ENCODE data around the gene KCND3. TPM values are rescaled to one million over a fixed set of nuclear protein-coding genes. Genes with fewer than 3 reads are reported as not detected.
A peak's percentile ranks its signal among the peaks of the same experiment; 100 is the strongest.

The KCND3 gene
- not detected for polyA plus RNA-seq

DNA sequence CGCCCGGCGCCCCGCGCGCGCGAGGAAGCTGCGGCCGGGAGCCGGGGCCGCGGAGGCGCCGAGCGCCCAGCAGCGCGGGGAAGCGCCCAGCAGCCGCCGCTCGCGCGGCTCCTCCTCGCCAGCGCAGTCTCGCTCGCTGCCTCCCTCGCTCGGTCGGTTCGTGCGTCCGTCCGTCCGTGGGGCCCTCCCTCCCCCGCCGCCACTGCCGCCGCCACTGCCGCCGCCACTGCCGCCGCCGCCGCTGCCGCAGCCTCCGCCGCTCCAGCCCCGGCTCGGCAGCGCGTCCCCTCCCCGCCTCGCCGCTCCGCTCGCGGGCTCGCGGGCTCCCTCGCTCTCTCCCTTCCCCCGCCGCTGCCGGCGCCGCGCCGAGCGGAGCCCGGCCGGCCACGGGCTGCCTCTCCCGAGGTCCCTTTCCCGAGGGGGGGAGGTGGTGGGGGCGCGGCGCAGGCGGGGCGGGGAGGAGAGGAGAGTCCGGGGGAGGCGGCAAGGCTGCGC, at the start of gene KCND3:
TSS of gene KCND3 (minus strand) at position 138 of the 495 bp plus-strand sequence.
- no peaks in the 10 kb centered on the region for H3K36me3 Mint-ChIP-seq
- H3K27me3 Mint-ChIP-seq: peaks cover 51% of the 10 kb centered on the region
- peaks cover 0 to 14% (median 10%) of the 10 kb centered on the region in 3 donors for H3K4me1 Mint-ChIP-seq
- H3K9me3 Mint-ChIP-seq: no peaks in the 10 kb centered on the region
- peak within 1 kb of the TSS; percentile 69 to 85 (median 82) for H3K4me3 Mint-ChIP-seq
- no peak within 1 kb of the TSS for H3K27ac Mint-ChIP-seq

- Mint-ChIP-seq H3K9me3 (no peaks in the 10 kb centered on the region), H3K27ac (no peak overlapping the region), H3K4me1 (no peaks in the 10 kb centered on the region), H3K4me3 (no peak overlapping the region), H3K36me3 (no peaks in the 10 kb centered on the region), H3K27me3 (peaks cover 10% of the 10 kb centered on the region)
Measured at GRCh38 chr1:112034277-112034676, 44.8 kb upstream of the KCND3 start.

DNA sequence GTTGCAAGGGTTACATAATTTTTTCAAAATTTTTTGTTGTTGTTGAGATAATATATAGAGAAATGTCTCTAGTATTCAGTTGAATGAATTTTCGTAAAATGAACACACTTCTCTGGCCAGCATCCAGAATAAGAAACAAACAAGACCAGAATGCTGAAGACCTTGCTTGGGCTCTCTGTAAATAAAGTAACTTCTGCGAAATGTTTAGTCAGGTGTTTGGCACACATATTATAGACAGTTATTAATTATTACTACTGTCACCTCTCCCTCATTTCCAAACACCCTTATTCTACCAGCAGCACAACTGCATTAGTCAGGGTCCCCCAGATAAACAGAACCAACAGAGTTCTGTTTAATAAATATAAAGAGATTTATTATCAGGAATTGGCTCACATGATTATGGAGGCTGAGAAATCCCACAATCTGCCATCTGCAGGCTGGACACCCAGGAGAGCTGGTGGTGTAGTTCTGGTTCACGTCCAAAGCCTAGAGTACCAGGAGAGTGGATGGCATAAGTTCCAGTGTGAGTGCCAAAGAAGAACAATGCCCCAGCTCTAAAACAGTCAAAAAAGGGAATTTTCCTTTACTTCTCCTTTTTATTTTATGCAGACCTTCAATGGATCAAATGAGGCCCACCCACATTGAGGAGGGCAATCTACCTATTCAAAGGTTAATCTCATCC, 44.1 kb upstream of the KCND3 start:
- Mint-ChIP-seq H3K9me3 (no peaks in the 10 kb centered on the region), H3K36me3 (no peaks in the 10 kb centered on the region), H3K27me3 (peaks cover 10% of the 10 kb centered on the region), H3K4me3 (no peak overlapping the region), H3K4me1 (no peaks in the 10 kb centered on the region), H3K27ac (no peak overlapping the region)

- Mint-ChIP-seq H3K27ac (no peak overlapping the region), H3K4me3 (no peak overlapping the region), H3K9me3 (no peaks in the 10 kb centered on the region), H3K27me3 (peaks cover 7% of the 10 kb centered on the region), H3K4me1 (no peaks in the 10 kb centered on the region), H3K36me3 (no peaks in the 10 kb centered on the region)
Measured at GRCh38 chr1:112030157-112030556, 40.7 kb upstream of the KCND3 start.

DNA sequence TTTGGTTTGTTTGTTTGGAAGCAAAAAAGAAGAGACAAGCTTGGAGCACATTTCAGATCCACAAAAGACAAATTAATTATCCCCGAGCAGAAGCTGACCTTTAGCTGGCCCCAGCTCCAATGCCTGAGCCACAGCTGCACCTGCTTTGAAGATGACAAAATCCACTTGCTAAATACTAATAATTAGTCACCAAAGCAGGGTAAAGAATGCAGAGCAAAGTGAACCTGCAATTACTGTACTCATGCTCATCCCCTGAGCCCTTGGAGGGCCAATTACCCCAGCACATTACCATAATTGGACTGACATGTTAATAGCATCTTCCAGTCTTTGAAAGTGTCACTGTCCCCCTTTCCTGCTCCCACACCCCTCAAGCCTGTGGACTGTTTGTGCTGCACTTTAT, 38.2 kb upstream of the KCND3 start:
- Mint-ChIP-seq H3K27ac (no peak overlapping the region), H3K27me3 (peaks cover 9% of the 10 kb centered on the region), H3K4me1 (no peaks in the 10 kb centered on the region), H3K4me3 (no peak overlapping the region), H3K36me3 (no peaks in the 10 kb centered on the region), H3K9me3 (peaks cover 0 to 4% (median 0%) of the 10 kb centered on the region in 3 donors)

GRCh38 chr1:112026501-112026900, 37.0 kb upstream of the KCND3 start:
- Mint-ChIP-seq H3K36me3 (no peaks in the 10 kb centered on the region), H3K9me3 (peaks cover 0 to 4% (median 0%) of the 10 kb centered on the region in 3 donors), H3K4me3 (no peak overlapping the region), H3K27ac (no peak overlapping the region), H3K4me1 (no peaks in the 10 kb centered on the region), H3K27me3 (peaks cover 7% of the 10 kb centered on the region)

DNA sequence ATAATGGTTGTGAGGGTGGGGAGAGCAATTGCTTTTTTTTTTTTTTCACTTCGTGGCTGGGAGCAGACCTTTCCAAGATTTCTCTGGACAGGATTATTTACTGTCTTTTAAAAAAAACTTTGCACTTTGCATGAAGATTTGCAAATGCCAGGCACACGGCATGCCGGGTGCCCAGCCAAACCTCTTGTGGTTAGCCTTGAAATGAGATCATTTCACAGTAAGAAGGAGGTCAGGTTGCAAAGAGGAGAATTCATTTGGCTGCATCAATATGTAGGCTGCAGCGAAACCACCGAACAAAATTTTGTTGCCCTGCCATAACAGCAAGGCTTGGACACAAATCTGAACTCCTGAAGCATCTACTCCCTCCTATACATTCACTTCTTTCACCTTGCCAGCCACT, 36.5 kb upstream of the KCND3 start:
- H3K4me1 Mint-ChIP-seq: no peaks in the 10 kb centered on the region
- no peak overlapping the region for H3K27ac Mint-ChIP-seq
- H3K27me3 Mint-ChIP-seq: peaks cover 8% of the 10 kb centered on the region
- peaks cover 0 to 4% (median 0%) of the 10 kb centered on the region in 3 donors for H3K9me3 Mint-ChIP-seq
- H3K4me3 Mint-ChIP-seq: no peak overlapping the region
- H3K36me3 Mint-ChIP-seq: no peaks in the 10 kb centered on the region

GRCh38 chr1:112021263-112021662, 31.8 kb upstream of the KCND3 start:
- H3K27ac Mint-ChIP-seq: no peak overlapping the region
- H3K4me3 Mint-ChIP-seq: no peak overlapping the region
- H3K9me3 Mint-ChIP-seq: peaks cover 0 to 6% (median 0%) of the 10 kb centered on the region in 3 donors
- no peaks in the 10 kb centered on the region for H3K4me1 Mint-ChIP-seq
- peaks cover 11% of the 10 kb centered on the region for H3K27me3 Mint-ChIP-seq
- H3K36me3 Mint-ChIP-seq: peaks cover 2% of the 10 kb centered on the region

DNA sequence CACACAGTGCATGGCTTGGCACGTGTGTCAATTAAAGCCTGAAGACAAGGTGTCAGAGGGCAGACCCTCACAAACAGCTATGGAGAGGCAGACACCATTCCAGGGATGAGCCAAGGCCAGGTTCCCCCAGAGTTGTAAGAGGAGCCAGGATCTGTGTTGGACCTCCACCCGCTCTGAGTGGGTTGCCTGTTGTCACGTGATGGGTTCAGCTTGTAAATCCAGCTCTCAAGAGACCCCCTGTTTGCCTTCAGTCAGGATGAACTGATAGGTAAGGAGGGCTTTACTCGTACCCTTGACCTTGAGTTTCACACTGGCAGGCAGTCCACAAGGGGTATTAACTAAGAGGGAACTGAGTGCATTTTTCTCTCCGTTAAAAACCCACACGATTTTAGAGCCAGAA, 27.7 kb upstream of the KCND3 start:
- Mint-ChIP-seq H3K27ac (no peak overlapping the region), H3K4me1 (no peaks in the 10 kb centered on the region), H3K9me3 (peaks cover 2 to 4% (median 2%) of the 10 kb centered on the region in 3 donors), H3K27me3 (peaks cover 19% of the 10 kb centered on the region), H3K36me3 (peaks cover 2% of the 10 kb centered on the region), H3K4me3 (no peak overlapping the region)

GRCh38 chr1:112012823-112013222, 23.4 kb upstream of the KCND3 start:
- Mint-ChIP-seq H3K36me3 (peaks cover 2% of the 10 kb centered on the region), H3K27ac (no peak overlapping the region), H3K27me3 (peaks cover 12% of the 10 kb centered on the region), H3K9me3 (peaks cover 0 to 4% (median 2%) of the 10 kb centered on the region in 3 donors), H3K4me3 (no peak overlapping the region), H3K4me1 (no peaks in the 10 kb centered on the region)

DNA sequence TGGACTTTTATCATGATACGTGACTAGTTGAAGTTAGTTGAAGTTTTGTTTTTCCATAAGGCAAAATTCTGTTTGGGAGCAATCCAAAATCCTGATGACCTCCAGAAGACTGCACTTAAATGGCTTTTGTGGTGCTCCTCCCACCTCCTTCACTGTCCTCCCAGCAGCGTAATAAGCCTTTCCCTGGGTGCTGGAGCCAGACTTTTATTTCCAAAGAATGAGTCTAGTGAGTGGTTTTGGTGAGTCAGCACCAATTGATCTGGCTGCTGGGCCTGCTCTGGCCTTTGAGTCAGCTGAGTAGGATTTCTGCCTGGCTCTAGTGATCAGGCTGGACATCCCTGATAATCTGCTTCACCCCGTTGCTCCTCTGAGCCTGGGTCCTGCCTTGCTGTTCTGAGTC, 21.7 kb upstream of the KCND3 start:
- H3K4me1 Mint-ChIP-seq: no peaks in the 10 kb centered on the region
- no peak overlapping the region for H3K4me3 Mint-ChIP-seq
- peaks cover 14% of the 10 kb centered on the region for H3K27me3 Mint-ChIP-seq

DNA sequence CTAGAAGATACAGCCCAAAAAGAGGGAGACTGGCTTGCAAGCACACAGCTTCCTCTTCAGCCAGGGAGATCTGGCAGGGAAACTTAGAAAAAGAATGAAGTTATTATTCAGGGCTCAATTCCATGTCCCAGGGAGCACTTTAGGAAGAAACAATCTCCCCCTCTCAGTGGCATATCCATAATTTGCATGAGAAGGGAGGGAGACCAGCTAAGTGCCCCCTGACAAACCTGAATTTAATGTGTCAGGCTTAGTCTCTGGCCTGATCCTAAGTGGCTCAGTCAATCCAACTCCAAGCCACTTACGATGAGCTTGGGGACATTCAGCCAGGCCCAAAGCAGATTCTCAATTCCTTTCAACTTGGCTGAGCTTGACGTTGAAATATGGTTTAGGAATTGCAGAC, 17.7 kb upstream of the KCND3 start:
- H3K36me3 Mint-ChIP-seq: peaks cover 2% of the 10 kb centered on the region
- H3K27me3 Mint-ChIP-seq: peaks cover 5% of the 10 kb centered on the region
- peaks cover 0 to 3% (median 0%) of the 10 kb centered on the region in 3 donors for H3K4me1 Mint-ChIP-seq
- H3K27ac Mint-ChIP-seq: no peak overlapping the region
- H3K4me3 Mint-ChIP-seq: no peak overlapping the region
- H3K9me3 Mint-ChIP-seq: no peaks in the 10 kb centered on the region

More for the DNA sequence above, 21.7 kb upstream of the KCND3 start:
- no peak overlapping the region for H3K27ac Mint-ChIP-seq
- peaks cover 0 to 4% (median 2%) of the 10 kb centered on the region in 3 donors for H3K9me3 Mint-ChIP-seq
- peaks cover 2% of the 10 kb centered on the region for H3K36me3 Mint-ChIP-seq

DNA sequence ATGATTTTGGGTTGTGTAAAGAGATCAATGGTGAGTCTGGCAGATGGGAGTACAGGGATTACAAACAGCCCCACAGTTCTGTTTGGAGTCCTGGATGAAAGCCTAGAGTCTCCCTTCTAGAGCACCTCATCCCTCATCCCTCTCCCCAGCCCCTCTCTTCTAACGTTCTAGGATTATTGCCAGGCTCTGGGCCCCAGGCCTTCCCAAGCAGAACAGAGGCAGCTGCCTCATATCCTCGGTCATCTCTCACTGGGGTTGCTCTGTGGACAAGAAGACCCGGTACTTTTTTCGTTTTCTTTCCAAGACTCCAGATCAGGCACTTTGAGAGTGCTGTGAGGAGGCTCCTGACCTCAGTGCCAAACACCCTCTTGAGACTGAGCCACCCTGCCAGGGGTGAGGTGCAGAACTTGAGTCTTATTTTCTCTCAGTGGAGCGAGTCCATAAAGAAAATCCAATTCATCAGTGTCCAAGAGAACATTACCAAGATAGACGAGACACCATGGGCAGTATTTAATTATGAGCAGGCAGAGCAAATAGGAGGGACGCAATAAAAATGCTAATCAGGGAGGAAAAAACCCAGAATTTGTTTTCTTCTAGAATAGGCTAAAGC, 17.1 kb upstream of the KCND3 start:
- H3K36me3 Mint-ChIP-seq: peaks cover 2% of the 10 kb centered on the region
- H3K27me3 Mint-ChIP-seq: peaks cover 5% of the 10 kb centered on the region
- H3K4me1 Mint-ChIP-seq: peaks cover 0 to 3% (median 0%) of the 10 kb centered on the region in 3 donors
- H3K27ac Mint-ChIP-seq: no peak overlapping the region
- H3K9me3 Mint-ChIP-seq: no peaks in the 10 kb centered on the region
- H3K4me3 Mint-ChIP-seq: no peak overlapping the region

DNA sequence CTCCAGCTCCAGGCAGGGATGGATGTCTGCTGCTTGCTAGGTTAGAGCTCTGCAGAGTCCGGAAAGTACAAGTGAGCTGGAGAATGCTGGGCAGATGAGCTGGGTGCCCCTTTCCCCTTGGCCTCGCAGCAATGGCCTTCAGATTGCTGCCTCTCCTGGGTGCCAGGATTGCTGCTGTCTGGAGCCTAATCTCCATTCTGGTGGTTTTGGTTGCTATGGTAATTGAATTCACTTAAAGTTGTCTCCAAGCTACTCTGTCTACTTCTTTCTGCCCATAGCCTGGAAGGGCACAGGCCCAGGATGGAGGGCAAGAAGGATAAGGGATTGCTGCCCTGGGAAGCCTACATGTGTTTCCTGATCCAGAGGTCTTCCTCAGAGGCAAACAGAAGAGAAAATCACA, 14.6 kb upstream of the KCND3 start:
- Mint-ChIP-seq H3K4me1 (peaks cover 0 to 3% (median 0%) of the 10 kb centered on the region in 3 donors), H3K9me3 (no peaks in the 10 kb centered on the region), H3K27me3 (peaks cover 5% of the 10 kb centered on the region), H3K36me3 (peaks cover under 1% of the 10 kb centered on the region), H3K4me3 (no peak overlapping the region), H3K27ac (no peak overlapping the region)

GRCh38 chr1:112002514-112002913, 13.0 kb upstream of the KCND3 start:
- H3K27ac Mint-ChIP-seq: no peak overlapping the region
- H3K27me3 Mint-ChIP-seq: peaks cover 8% of the 10 kb centered on the region
- H3K4me3 Mint-ChIP-seq: no peak overlapping the region
- H3K4me1 Mint-ChIP-seq: peaks cover 0 to 3% (median 0%) of the 10 kb centered on the region in 3 donors
- H3K9me3 Mint-ChIP-seq: no peaks in the 10 kb centered on the region
- no peaks in the 10 kb centered on the region for H3K36me3 Mint-ChIP-seq

GRCh38 chr1:112001436-112001835, 12.0 kb upstream of the KCND3 start:
- H3K4me3 Mint-ChIP-seq: no peak overlapping the region

More at GRCh38 chr1:112001436-112001835, 12.0 kb upstream of the KCND3 start:
- Mint-ChIP-seq H3K36me3 (no peaks in the 10 kb centered on the region), H3K27ac (no peak overlapping the region), H3K9me3 (no peaks in the 10 kb centered on the region), H3K27me3 (peaks cover 10% of the 10 kb centered on the region), H3K4me1 (peaks cover 0 to 3% (median 0%) of the 10 kb centered on the region in 3 donors)

Measured in IgD-negative memory B cell (primary cell).